OCI-LY7 (cell line): ENCODE results near the gene CNPPD1.

Experiments used
- EZH2phosphoT487 ChIP-seq: fragments of 200-600 bp; sonication (generic); IDR thresholded peaks from 2 replicates; pipeline ENCODE4 v1.6.1; 2018; ENCODE audit warnings: low read depth, borderline replicate concordance, mild to moderate bottlenecking, mixed run types, antibody characterized with exemption, low read length, moderate library complexity, mixed read lengths
- TF ChIP-seq, protein P1 (sequence below): fragments of 200-600 bp; sonication (generic); conservative IDR thresholded peaks from 2 replicates; pipeline ENCODE4 v1.5.1; 2014; ENCODE audit warnings: mild to moderate bottlenecking, antibody characterized with exemption, low read length, moderate library complexity, mixed read lengths

GRCh38 chr2:219186754-219187456 is 10.2 kb upstream of the CNPPD1 start:
- TF ChIP-seq, protein P1, sequence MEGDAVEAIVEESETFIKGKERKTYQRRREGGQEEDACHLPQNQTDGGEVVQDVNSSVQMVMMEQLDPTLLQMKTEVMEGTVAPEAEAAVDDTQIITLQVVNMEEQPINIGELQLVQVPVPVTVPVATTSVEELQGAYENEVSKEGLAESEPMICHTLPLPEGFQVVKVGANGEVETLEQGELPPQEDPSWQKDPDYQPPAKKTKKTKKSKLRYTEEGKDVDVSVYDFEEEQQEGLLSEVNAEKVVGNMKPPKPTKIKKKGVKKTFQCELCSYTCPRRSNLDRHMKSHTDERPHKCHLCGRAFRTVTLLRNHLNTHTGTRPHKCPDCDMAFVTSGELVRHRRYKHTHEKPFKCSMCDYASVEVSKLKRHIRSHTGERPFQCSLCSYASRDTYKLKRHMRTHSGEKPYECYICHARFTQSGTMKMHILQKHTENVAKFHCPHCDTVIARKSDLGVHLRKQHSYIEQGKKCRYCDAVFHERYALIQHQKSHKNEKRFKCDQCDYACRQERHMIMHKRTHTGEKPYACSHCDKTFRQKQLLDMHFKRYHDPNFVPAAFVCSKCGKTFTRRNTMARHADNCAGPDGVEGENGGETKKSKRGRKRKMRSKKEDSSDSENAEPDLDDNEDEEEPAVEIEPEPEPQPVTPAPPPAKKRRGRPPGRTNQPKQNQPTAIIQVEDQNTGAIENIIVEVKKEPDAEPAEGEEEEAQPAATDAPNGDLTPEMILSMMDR = no peak
- TF ChIP-seq EZH2phosphoT487 = no peak
